Coronary artery (tissue), 2 donors: ENCODE data around the gene SNRPB2.

Source experiments
- DNase-seq: peaks from one replicate; pipeline ENCODE4 v3.0.0-alpha.2; 2017; ENCODE audit warnings: low spot score
- H3K27ac ChIP-seq, 2 donors: fragments of 200-600 bp; sonication (generic); one replicate each; pipeline ENCODE4 v1.5.1; 2016 to 2019
- H3K4me3 ChIP-seq: fragments of 200-600 bp; sonication (generic); 2 replicates; pipeline ENCODE4 v1.5.1; 2016; ENCODE audit warnings: mild to moderate bottlenecking, moderate library complexity
- CTCF ChIP-seq: fragments of 200-600 bp; sonication (generic); IDR thresholded peaks from one replicate; pipeline ENCODE4 v1.5.1; 2019; ENCODE audit warnings: antibody characterized with exemption

Gene SNRPB2

GRCh38 chr20:16709017-16709416 lies 20.8 kb upstream of the SNRPB2 start:
- TF ChIP-seq CTCF: no peak
- no peak overlapping the region for H3K4me3 ChIP-seq
- H3K27ac ChIP-seq: no peak overlapping the region

GRCh38 chr20:16710781-16711180 lies 19.0 kb upstream of the SNRPB2 start:
- Histone ChIP-seq H3K4me3 (no peak overlapping the region), H3K27ac (no peak overlapping the region)
- no peak for DNase-seq
- no peak for TF ChIP-seq CTCF

More at GRCh38 chr20:16709017-16709416, 20.8 kb upstream of the SNRPB2 start:
- no peak for DNase-seq

GRCh38 chr20:16711661-16712258 lies 18.1 kb upstream of the SNRPB2 start:
- Histone ChIP-seq H3K4me3 (no peak overlapping the region), H3K27ac (no peak overlapping the region)
- no peak for DNase-seq
- no peak for TF ChIP-seq CTCF

- DNase-seq: no peak
- no peak overlapping the region for H3K4me3 ChIP-seq
- no peak overlapping the region for H3K27ac ChIP-seq
- no peak for TF ChIP-seq CTCF
These were observed 17.3 kb upstream of the SNRPB2 start for GRCh38 chr20:16712511-16712947.

- no peak for DNase-seq
- Histone ChIP-seq H3K27ac (no peak overlapping the region), H3K4me3 (no peak overlapping the region)
- no peak for TF ChIP-seq CTCF
These were observed 16.8 kb upstream of the SNRPB2 start for GRCh38 chr20:16713066-16713465.

- DNase-seq: no peak
- Histone ChIP-seq H3K4me3 (no peak overlapping the region), H3K27ac (no peak overlapping the region)
- TF ChIP-seq CTCF: no peak
These were observed 15.6 kb upstream of the SNRPB2 start for GRCh38 chr20:16714242-16714641.

- no peak for DNase-seq
- TF ChIP-seq CTCF: no peak
- H3K27ac ChIP-seq: no peak overlapping the region
- no peak overlapping the region for H3K4me3 ChIP-seq
These were observed 15.1 kb upstream of the SNRPB2 start for GRCh38 chr20:16714751-16715150.
